Vagina (tissue), 2 donors: ENCODE data around the gene IDH2. TPM values are rescaled to one million over a fixed set of nuclear protein-coding genes. Genes with fewer than 3 reads are reported as not detected.

ENCODE experiments used
- DNase-seq, 2 donors: peaks; one replicate each; pipeline ENCODE4 v3.0.0-alpha.2; 2017; ENCODE audit errors: extremely low spot score in 2 of 2
- H3K27ac ChIP-seq: fragments of 200-600 bp; sonication (generic); one replicate; pipeline ENCODE4 v1.5.1; 2019
- H3K27me3 ChIP-seq: fragments of 200-600 bp; sonication (generic); one replicate; pipeline ENCODE4 v1.5.1; 2019
- H3K36me3 ChIP-seq, 2 donors: fragments of 200-600 bp; sonication (generic); one replicate each; pipeline ENCODE4 v1.5.1; 2017 to 2019
- H3K4me1 ChIP-seq: fragments of 200-600 bp; sonication (generic); one replicate; pipeline ENCODE4 v1.5.1; 2019
- H3K4me3 ChIP-seq, 2 donors: fragments of 200-600 bp; sonication (generic); 1 replicate in 1 of 2; 2 replicates in 1 of 2; pipeline ENCODE4 v1.5.1; 2016 to 2019
- H3K9me3 ChIP-seq: fragments of 200-600 bp; sonication (generic); one replicate; pipeline ENCODE4 v1.5.1; 2019
- POLR2A ChIP-seq, 2 donors: fragments of 450-650 bp; IDR thresholded peaks; one replicate each; pipeline ENCODE4 v1.6.1; 2017; ENCODE audit warnings: antibody characterized with exemption in 2 of 2, mild to moderate bottlenecking in 2 of 2, moderate library complexity in 2 of 2
- POLR2AphosphoS5 ChIP-seq, 2 donors: sonication (generic); formaldehyde crosslinking; IDR thresholded peaks; one replicate each; pipeline ENCODE4 v1.9.0; 2017; ENCODE audit warnings: antibody characterized with exemption in 2 of 2, mild to moderate bottlenecking in 2 of 2, low read depth in 1 of 2; ENCODE audit not compliant: insufficient read depth in 1 of 2
- intact Hi-C: fragments of 100-400 bp; cut with DNase I; formaldehyde crosslinking; loops from one replicate; pipeline ENCODE4 v1.15.1; 2023
- total RNA-seq: library from RNA; depleted of rRNA; stranded (reverse); fragments of >200 nt; gene quantifications from one replicate; pipeline ENCODE4 v1.2.3, GENCODE V29; 2016
- TF ChIP-seq, protein P1 (sequence below), 3 experiments: fragments of 450-650 bp in 2 of 3; fragments of 200-600 bp in 1 of 3; sonication (generic) in 1 of 3; IDR thresholded peaks; one replicate each; pipeline ENCODE4 v1.5.1; 2017 to 2019; ENCODE audit warnings: antibody characterized with exemption in 3 of 3, mild to moderate bottlenecking in 2 of 3, moderate library complexity in 2 of 3

The IDH2 gene
- total RNA-seq, 1 donor from 2014 or later, result 39.3 TPM

- TF ChIP-seq POLR2AphosphoS5 (IDR thresholded peaks at IDR 0.05; ENCODE audit: insufficient read depth in 1 of 2, low read depth in 1 of 2), result no peak
- TF ChIP-seq POLR2A (IDR thresholded peaks at IDR 0.05), result no peak
- TF ChIP-seq, protein P1, sequence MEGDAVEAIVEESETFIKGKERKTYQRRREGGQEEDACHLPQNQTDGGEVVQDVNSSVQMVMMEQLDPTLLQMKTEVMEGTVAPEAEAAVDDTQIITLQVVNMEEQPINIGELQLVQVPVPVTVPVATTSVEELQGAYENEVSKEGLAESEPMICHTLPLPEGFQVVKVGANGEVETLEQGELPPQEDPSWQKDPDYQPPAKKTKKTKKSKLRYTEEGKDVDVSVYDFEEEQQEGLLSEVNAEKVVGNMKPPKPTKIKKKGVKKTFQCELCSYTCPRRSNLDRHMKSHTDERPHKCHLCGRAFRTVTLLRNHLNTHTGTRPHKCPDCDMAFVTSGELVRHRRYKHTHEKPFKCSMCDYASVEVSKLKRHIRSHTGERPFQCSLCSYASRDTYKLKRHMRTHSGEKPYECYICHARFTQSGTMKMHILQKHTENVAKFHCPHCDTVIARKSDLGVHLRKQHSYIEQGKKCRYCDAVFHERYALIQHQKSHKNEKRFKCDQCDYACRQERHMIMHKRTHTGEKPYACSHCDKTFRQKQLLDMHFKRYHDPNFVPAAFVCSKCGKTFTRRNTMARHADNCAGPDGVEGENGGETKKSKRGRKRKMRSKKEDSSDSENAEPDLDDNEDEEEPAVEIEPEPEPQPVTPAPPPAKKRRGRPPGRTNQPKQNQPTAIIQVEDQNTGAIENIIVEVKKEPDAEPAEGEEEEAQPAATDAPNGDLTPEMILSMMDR (IDR thresholded peaks at IDR 0.05), result no peak
- no peaks in the 10 kb centered on the region for H3K4me1 ChIP-seq
- H3K27me3 ChIP-seq, result no peaks in the 10 kb centered on the region
- no peak overlapping the region for H3K4me3 ChIP-seq
- no peak for DNase-seq
- no peaks in the 10 kb centered on the region for H3K9me3 ChIP-seq
- H3K36me3 ChIP-seq, result no peaks in the 10 kb centered on the region
- intact Hi-C loops, result no loop called here
- H3K27ac ChIP-seq, result no peak overlapping the region
These were observed 36.0 kb upstream of the IDH2 start for GRCh38 chr15:90138071-90138833.

DNA sequence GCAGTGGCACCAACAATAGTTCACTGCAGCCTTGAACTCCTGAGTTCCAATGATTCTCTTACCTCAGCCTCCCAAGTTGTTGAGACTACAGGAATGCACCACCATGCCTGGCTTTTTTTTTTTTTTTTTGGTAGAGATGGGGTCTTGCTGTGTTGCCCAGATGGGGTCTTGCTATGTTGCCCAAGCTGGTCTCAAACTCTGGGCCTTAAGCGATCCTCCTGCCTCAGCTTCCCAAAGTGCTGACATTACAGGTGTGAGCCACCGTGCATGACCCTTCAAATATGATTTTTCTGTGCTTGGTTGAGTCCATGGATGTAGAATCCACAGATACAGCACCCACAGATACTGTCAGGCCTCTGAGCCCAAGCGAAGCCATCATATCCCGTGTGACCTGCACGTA lies 30.2 kb upstream of the IDH2 start:
- no peak for DNase-seq
- no peak overlapping the region for H3K27ac ChIP-seq
- intact Hi-C loops, result no loop called here
- H3K4me3 ChIP-seq, result no peak overlapping the region
- no peaks in the 10 kb centered on the region for H3K4me1 ChIP-seq
- no peaks in the 10 kb centered on the region for H3K36me3 ChIP-seq
- TF ChIP-seq POLR2AphosphoS5 (IDR thresholded peaks at IDR 0.05; ENCODE audit: insufficient read depth in 1 of 2, low read depth in 1 of 2), result no peak
- no peak for TF ChIP-seq POLR2A (IDR thresholded peaks at IDR 0.05)
- TF ChIP-seq, protein P1 (IDR thresholded peaks at IDR 0.05), result no peak
- H3K9me3 ChIP-seq, result no peaks in the 10 kb centered on the region
- H3K27me3 ChIP-seq, result no peaks in the 10 kb centered on the region

DNA sequence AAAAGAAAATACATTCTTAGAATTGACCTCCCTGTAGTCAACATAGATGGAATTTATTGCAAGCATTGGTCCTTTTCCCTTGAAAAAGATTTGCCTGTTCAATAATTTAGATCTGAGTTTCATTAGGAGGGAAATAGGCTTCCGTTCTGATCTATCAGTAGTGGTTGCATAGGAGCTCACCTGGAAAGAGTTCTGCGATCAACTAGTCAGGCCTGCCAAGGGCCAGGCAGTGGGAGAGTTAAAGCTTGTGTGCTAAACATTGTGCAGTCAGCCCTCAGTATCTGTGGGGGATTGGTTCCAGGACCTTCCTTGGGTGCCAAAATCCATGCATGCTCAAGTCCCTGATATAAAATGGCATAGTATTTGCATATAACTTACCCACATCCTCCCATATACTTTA lies 29.6 kb upstream of the IDH2 start:
- intact Hi-C loops, result no loop called here
- Histone ChIP-seq H3K27me3 (no peaks in the 10 kb centered on the region), H3K4me3 (no peak overlapping the region), H3K4me1 (peaks cover under 1% of the 10 kb centered on the region), H3K9me3 (no peaks in the 10 kb centered on the region), H3K27ac (no peak overlapping the region), H3K36me3 (no peaks in the 10 kb centered on the region)
- DNase-seq, result no peak
- TF ChIP-seq, protein P1 (IDR thresholded peaks at IDR 0.05), result no peak
- TF ChIP-seq POLR2AphosphoS5 (IDR thresholded peaks at IDR 0.05; ENCODE audit: insufficient read depth in 1 of 2, low read depth in 1 of 2) (no peak), POLR2A (IDR thresholded peaks at IDR 0.05) (no peak)

DNA sequence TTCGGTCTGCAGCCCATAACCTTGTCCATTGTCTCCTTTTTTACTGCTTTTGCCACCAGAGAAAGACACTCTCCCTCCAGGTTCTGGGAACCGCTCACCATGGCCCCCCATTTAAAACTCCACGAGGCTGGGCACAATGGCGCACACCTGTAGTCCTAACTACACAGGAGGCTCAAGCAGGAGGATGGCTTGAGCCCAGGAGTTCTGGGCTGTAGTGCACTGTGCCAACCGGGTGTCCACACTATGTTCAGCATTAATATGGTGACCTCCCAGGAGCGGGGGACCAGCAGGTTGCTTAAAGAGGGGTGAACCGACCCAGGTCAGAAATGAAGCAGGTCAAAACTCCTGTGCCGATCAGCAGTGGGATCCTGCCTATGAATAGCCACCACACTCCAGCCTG lies 28.0 kb upstream of the IDH2 start:
- Histone ChIP-seq H3K27me3 (no peaks in the 10 kb centered on the region), H3K4me1 (peaks cover 5% of the 10 kb centered on the region), H3K36me3 (no peaks in the 10 kb centered on the region), H3K4me3 (no peak overlapping the region), H3K9me3 (no peaks in the 10 kb centered on the region), H3K27ac (no peak overlapping the region)
- TF ChIP-seq POLR2A (IDR thresholded peaks at IDR 0.05) (no peak), POLR2AphosphoS5 (IDR thresholded peaks at IDR 0.05; ENCODE audit: insufficient read depth in 1 of 2, low read depth in 1 of 2) (no peak)
- TF ChIP-seq, protein P1 (IDR thresholded peaks at IDR 0.05), result no peak
- intact Hi-C loops, result no loop called here
- no peak for DNase-seq
